Fibroblast of lung (primary cell): ENCODE data around the gene TESK2.

Experiments used
- CTCF ChIP-seq, 2 donors: IDR thresholded peaks in 1 of 2; conservative IDR thresholded peaks in 1 of 2; 1 replicate in 1 of 2; 2 replicates in 1 of 2; pipeline ENCODE4 v1.5.1; 2011 to 2012; ENCODE audit warnings: low read length in 2 of 2, control low read depth in 1 of 2, inconsistent platforms in 1 of 2, low read depth in 1 of 2, mild to moderate bottlenecking in 1 of 2
- EZH2 ChIP-seq: IDR thresholded peaks from 2 replicates; pipeline ENCODE4 v1.5.1; 2012; ENCODE audit warnings: low read length, control low read depth, mild to moderate bottlenecking; ENCODE audit errors: missing control alignments

- TF ChIP-seq CTCF (conservative IDR thresholded peaks at IDR 0.05 in 1 of 2, IDR thresholded peaks at IDR 0.05 in 1 of 2; ENCODE audit: low read depth in 1 of 2, low read length in 2 of 2) (no peak), EZH2 (no peak)
These were observed 46.3 kb downstream of the TESK2 start for GRCh38 chr1:45444609-45445131.
